Activated CD8-positive, alpha-beta memory T cell treated with anti-CD3 and anti-CD28 coated beads for 36 hours (primary cell): Measurements from ENCODE around the gene WNT3A. TPM values are rescaled to one million over a fixed set of nuclear protein-coding genes. Genes with fewer than 3 reads are reported as not detected.

Experiments
- CTCF ChIA-PET: fragments of 350-600 bp; sonication (Branson Sonifier 250); formaldehyde crosslinking; loops from one replicate; lab custom pipeline; 2021; ENCODE audit warnings: antibody characterized with exemption; lab: Charles Lee
- POLR2A ChIA-PET: fragments of 350-600 bp; sonication (Branson Sonifier 250); formaldehyde crosslinking; loops from one replicate; lab custom pipeline; 2021; ENCODE audit warnings: antibody characterized with exemption; lab: Charles Lee
- total RNA-seq, 2 experiments: library from RNA; stranded (reverse); gene quantifications; one replicate each; pipeline ENCODE4 v1.2.3, GENCODE V29; 2021

The WNT3A gene
- total RNA-seq, 2 experiments from 2014 or later: not detected

DNA sequence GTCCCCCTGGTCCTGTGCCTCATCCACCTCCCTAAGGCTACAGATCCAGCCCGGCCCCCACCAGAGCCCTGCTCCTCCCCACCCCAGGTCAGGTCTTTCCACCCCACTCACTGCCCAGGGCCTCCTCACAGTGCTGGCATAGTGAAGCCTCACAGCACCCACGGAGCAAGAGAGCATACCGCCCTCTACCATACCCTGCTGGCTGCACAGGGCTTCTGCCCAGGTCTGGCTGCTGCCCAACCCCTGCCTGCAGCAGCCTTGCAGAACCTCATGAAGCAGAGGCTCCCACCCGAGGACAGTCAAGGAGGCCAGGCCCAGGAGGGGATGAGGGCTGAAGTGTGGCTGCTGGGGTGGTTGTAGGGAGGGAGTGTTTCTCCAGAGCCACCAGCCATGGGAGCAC lies 56.0 kb downstream of the WNT3A start:
- POLR2A ChIA-PET: no interaction called here
- CTCF ChIA-PET: no interaction called here

DNA sequence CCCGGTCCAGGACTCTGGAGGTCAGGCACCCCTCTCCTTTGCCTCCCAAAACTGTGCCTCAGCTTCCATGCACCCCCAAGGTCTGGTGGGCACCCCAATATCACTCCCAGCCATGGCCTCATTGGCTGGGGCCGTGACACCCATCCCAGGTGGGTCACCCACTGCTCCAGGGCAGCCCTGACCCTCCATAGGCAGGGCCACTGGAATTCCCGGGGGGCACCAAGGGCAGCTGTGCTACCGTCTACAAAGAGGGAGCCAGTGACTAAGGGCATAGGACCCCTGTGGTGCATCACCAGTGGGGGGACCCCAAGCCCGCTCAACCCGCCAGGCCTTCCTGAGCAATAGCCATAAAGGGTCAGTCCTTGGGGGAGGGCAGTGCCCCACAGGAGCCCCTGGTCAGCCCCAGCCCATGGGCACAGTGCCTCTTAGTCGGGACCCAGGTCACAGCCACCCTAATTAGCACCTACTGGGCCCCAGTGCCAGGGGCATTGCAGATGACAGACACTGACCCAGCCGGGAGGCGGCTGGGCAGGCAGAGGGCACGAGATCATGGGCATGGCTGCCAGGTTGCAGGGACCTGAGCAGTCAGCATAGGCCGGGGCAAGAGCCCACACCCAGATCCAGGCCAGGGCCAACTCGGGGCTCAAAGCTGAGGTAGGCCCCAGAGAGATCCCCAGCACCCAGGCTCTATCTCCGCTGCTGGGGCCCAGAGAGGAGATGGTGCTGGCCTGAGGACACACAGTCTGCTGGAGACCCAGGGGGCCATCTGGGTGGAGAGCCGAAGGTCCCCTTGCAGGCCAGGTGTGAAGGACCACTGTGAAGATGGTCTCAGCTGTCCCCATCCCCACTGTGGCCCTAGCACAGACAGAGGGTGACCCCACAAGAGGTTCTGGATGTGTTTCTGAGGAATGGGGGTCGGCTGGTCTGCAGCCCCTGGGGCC lies 56.7 kb downstream of the WNT3A start:
- POLR2A ChIA-PET: no interaction called here

DNA sequence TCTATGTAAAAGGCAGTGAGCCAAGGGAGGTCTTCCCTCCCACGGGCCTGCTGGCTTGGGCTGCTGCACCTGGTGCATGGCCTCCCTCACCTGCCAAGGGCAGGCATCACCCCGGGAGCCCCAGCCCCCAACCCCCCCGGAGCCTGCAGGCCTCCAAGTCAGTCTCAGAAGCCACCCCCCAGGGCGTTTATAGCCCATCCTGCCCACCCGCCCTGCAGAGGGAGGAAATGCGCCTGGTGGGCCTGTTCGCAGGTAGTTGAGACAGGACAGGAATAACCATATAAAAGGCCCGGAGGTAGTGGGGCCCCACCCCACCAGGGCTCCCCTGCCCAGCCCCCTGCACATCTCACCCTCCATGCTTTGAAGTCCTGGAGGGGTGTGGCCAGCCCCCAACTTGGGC lies 57.5 kb downstream of the WNT3A start:
- ChIA-PET POLR2A (no interaction called here), CTCF (no interaction called here)

More for the DNA sequence above, 56.7 kb downstream of the WNT3A start:
- CTCF ChIA-PET: no interaction called here

DNA sequence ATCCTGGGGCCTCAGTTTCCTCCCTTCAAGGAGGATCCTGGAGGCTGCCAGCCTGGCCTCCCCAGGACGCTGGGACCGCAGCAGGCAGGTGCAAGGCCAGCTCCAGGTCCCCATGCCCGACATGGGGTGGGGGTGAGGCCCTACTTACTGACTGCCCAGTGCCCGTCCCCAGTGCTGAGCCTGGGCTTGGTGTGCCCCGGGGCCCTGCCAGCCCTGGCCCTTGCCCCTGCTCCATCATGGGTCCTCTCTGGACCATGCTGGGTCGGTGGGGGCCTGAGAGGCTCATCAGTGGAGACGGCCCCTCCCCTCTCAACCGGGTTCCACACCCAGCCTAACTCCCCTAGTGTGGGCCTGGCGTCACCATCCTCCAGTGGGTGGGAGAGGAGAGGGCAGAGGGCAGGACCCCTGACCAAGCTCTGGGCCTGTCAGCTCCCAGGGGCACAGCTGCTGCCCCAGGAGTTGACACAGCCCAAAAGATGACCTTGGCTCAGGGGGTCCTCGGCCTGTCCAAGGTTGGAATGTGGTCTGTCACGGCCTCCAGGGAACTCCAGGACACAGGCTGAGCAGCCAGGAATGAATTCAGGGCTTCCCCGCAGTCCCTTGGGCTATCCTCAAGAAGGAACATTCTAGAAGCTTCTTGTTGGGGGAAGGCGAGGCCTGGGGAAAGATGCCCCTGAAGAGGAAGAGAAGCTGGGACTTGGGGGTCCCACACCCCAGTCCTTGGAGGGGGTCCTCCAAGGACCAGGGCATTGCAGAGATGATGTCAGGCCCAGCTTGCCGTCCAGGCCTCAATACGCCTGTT lies 58.1 kb downstream of the WNT3A start:
- CTCF ChIA-PET: no interaction called here
- POLR2A ChIA-PET: no interaction called here

DNA sequence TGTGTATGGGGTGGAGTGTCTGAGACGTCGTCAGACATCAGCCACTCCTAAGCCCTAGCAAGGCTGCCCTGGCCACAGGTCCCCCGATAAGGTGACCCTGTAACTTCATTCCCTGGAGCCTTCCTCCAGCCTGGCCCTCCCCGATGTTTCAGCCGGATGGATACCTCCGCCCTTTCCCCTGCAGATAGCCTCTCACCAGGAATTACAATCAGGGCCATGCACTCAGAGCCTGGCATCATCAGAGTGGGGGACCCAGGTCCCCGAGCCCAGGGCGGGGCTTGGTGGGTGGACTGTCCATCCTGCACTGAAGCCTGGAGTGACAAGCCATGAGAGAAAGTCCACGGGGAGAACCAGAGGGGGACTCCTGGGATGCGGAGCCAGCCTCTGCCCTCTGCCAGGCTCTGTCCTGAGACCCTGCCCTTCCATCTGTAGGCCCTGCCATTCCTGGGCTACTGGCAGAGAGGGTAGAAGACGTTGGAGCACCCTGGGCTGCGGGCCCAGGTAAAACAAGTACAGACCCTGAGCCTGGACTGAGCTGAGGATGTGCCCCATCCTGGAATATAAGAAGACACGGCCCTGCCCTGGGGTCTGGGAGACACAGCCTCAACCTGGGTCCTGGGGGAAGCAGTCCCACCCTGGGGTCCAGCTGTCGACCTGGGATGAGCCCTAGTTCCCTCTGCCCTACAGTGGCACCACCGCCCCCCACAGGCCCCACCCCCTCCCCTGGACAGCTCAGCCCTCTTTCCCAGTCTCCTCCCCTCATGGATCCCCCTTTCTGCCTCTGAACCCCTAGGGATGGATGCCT lies 58.9 kb downstream of the WNT3A start:
- POLR2A ChIA-PET: no interaction called here
- CTCF ChIA-PET: no interaction called here

DNA sequence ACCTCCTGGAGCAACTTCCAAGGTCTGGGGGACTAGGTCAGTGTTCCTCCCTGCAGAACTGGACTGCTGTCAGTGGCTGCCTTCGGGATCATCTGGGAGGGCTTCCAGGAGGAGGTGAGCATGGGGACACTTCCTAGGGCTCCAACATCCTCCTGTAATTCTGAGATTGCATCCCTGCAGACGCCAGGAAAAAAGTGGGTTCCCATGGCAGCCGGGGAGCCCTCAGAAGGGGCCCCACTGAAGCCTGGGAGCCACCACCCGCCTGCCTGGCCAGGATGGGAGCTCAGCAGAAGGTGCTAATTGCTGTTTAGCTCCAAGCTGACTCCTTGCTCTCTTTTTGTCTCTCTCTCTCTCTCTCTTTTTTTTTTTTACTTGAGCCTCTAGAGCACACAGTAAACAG lies 59.6 kb downstream of the WNT3A start:
- CTCF ChIA-PET: no interaction called here
- POLR2A ChIA-PET: no interaction called here

DNA sequence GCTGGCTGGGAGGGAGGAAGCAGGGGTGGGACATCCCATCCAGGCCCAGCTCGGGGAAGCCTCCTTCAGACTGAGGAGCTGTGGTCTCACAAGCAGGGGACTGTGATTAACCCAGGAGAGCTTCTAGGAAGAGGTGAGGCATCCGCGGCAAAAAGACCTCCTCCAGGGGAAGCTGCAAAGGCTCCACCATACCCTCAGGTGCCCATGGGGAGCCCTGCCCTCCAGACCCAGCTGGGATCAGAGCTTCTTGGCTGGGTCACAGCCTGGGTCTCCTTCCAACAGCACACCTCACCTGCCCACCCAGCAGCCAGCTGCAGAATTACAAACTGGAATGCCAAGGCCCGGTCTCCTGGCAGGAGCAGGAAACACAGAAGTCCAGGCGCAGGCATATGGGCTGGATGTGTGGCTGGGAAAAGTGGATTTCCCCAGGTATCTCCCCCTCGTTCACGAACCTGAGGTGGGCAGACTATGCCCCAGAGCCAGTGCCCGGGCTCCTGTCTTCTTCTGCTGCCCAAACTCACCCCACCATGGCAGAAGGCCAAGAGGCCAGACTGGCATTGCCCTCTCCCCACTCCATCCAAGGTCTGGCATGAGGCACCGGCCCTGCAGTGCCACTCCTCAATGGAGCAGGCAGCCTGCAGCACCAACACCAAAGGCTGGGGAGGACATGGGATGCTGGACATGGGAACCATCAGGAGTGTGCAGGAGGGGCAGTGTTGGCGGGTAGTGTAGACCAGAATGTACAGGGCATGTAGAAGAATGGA lies 60.3 kb downstream of the WNT3A start:
- POLR2A ChIA-PET: no interaction called here
- CTCF ChIA-PET: no interaction called here

DNA sequence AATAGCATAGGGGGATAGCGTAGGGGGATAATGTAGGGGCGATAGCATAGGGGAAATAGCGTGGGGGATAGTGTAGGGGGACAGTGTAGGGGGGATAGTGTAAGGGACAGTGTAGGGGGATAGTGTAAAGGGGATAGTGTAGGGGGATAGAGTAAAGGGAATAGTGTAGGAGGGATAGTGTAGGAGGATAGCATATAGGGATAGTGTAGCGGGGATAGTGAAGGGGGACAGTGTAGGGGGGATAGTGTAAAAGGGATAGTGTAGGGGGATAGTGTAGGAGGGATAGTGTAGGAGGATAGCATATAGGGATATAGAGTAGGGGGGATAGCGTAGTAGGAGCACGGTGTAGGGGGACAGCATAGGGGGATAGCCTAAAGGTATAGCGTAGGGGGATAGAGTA lies 61.6 kb downstream of the WNT3A start:
- CTCF ChIA-PET: no interaction called here
- POLR2A ChIA-PET: no interaction called here

DNA sequence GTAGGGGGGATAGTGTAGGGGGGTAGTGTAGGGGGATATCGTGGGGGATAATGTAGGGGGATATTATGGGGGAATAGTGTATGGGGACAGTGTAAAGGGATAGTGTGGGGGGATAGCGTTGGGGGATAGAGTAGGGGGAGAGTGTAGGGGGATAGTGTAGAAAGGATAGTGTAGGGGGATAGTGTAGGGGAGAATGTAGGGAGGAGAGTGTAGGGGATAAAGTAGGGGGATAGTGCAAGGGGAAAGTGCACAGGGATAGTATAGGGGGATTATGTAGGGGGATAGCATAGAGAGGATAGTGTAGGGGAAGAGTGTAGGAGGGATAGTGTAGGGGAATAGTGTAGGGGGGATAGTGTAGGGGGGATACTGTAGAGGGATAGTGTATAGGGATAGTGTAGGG lies 63.4 kb downstream of the WNT3A start:
- CTCF ChIA-PET: no interaction called here
- POLR2A ChIA-PET: no interaction called here

DNA sequence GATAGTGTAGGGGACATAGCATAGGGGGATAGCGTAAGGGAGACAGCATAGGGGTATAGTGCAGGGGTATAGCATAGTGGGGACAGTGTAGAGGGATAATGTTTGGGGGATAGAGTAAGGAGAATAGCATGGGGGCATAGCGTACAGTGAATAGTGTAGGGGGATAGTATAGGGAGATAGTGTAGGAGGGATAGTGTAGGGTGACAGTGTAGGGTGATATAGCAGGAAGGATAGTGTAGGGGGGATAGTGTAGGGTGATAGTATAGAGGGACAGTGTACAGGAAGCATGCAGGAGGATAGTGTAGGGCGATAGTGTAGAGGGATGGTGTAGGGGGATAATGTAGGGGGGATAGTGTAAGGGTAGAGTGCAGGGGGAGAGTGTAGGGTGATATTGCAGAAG lies 64.1 kb downstream of the WNT3A start:
- ChIA-PET CTCF (no interaction called here), POLR2A (no interaction called here)

DNA sequence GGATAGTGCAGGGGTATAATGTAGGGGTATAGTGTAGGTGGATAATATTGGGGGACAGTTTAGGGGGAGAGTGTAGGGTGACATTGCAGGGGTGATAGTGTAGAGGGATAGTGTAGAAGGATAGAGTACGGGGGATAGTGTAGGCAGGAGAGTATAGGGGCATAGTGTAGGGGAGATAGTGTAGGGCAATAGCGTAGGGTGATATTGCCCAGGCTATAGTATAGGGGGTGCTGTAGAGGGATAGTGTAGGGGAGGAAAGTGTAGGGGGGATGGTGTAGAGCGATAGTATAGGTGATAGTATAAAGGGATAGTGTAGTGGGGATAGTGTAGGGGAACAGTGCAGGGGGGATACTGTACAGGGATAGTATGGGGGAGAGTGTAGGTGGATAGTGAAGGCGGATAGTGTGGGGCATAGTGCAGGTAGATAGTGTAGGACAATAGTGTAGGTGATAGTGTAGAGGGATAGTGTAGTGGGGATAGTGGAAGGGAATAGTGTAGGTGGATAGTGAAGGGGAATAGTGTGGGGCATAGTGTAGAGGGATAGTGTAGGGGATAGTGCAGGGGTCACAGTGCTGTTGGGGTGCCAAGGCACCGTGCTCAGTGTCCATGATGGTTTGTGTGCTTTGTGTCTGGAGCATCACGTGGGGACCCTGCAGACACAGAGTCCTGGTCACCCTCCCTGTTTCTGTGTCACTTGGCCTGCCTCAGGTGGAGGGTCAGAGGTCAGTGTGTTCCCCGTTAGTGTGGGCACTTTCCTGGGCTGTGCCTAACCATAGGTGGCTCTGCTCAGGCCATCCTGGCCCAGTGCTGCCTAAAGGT lies 65.2 kb downstream of the WNT3A start:
- ChIA-PET CTCF (no interaction called here), POLR2A (no interaction called here)

DNA sequence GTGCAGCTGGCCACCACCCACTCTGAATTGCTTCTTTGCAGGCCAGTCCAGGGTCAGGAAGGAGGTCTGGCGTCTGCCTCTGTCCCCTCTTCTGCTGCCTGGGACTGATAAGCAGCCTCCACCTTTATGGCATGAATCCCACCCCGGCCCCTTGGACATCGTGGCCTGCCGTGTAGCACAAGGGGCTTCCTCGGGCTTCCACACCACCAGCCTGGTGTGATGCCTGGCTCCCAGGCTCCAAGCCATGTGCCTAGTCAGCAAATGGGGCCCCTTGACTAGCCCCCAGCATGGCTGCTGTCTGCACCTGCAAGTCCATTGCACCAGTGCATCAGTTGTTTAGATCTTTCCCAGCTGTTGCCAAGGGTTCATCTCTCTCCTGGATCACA lies 65.9 kb downstream of the WNT3A start:
- CTCF ChIA-PET: no interaction called here

DNA sequence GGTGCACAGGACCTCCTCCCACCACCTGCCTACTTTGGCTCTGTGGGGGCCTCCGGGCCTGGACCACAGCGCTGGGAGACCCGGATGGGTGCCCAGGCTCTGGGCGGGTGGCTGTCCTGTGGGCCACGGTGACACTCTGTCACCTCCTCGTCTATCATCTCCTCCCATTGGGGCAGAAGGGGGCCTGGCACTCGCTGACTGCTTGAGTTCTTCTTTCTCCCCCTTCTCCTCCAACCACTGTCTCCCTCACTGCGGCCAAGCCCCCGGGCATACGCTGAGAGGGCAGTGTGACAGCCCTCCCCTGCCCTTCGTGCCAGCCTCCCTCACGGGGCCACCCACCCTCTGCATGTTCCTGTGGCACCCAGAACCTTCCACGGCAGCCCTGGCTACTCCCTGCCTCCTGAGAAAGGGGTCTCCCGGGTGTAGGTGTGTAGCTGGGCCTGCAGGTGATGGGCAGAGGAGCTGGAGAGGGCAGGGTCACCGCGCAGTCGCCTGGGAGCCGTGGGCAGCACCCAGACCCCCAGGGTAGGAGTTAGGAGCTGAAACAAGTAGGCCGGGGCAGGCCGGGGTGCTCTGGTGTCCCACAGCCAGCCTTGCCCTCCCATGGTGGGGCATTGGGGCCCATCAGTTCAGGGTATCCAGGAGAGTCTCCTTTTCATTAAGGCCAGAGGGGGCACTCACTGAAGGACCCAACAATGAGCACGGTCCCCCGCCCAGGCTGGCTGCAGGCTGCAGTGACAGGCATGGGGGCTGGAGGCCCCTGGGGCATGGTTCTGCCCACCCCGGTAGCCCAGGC lies 66.5 kb downstream of the WNT3A start:
- ChIA-PET CTCF (interaction anchor here (1.0 kb wide), 1 partner anchor 74 kb away, joined by 5 read pairs; no protein-coding TSS in a partner anchor), POLR2A (no interaction called here)

More for the DNA sequence above, 65.9 kb downstream of the WNT3A start:
- POLR2A ChIA-PET: no interaction called here

DNA sequence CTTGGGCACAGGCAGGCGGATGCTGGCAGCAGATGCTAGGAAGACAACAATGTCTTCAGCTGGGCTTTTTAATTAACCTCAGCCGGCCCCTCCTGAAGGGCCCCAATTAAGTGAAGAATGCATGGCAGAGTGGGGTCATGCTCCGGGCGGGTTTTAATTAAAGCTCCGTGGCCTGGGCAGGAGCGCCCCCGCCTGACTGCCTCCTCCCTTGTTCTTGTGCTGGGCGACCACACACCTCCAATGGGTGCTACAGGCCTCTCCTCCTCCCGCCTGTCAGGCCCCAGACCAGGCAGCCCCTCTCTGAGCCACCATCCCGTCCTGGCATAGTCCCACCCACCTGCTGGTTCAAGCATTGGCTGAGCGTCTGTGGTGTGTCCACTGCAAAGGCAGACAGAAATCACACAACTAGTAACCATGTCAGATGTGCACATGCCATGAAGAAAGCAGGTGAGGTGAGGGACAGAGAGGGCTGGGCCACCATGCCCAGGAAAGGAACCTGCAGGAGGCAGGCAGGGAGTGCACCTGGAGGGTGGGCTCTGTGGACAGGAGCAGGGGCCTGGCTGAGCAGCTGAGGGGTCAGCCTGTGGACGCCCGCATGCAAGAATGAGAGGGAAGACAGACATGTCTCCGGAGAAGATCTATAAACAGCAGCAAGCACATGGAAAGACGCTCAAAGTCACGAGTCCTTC lies 67.2 kb downstream of the WNT3A start:
- ChIA-PET CTCF (interaction anchor here (1.0 kb wide), 1 partner anchor 75 kb away, joined by 5 read pairs; no protein-coding TSS in a partner anchor), POLR2A (no interaction called here)

DNA sequence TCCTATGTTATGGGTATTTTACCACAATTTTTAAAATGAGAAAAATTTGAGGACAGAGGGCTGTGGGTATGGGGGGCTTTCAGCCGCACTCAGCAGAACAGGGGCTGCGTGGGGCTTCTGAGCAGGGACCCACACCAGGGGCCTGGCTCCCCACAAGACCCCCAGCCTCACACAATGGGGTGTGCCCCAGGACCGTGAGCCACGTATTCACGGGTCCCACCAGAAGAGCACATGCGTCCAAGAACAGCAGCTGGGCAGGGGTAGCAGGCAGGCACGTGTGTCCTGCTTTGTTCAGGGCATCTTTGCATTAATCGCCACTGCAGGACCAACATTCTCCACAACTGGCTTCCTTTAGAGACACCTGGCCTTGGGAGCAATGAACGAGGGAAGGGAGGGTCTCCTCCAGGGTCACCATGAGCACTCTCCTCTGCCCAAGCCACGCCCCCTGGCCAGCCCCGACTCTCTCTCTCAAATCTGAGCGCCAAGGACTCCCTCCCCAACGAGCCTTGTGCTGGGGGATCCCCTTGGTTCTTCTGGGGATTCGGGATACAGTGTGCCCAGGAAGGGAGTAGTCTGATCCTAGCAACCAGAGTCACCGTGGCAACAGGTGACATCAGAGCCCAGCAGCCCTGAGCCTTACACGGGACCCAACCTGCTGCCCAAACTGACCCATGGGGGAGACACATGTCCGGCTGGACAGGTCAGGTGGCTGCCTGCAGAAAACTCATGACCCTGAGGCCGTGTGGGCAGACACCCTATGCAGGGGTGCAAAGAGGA lies 68.3 kb downstream of the WNT3A start:
- POLR2A ChIA-PET: no interaction called here

DNA sequence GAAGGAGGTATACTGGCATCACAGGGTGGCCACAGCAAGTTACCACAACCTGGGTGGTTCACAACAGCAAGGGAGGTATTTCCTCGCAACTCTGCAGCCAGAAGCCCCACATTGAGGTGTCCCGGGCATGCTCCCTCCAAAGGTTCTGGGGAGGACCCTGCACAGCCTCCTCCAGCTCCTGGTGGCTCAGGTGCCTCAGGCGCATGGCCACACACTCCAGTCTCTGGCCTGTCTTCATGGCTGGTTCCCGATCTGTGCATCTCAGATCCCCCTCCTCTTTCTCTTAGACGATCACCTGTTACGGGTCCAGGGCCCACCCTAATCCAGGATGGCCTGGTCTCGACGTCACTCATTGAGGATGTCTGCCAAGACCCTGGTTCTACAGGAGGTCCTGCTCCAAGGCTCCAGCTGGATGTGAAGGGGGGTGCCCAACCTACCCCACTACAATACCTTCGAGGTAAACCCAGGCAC lies 69.0 kb downstream of the WNT3A start:
- CTCF ChIA-PET: no interaction called here
- POLR2A ChIA-PET: no interaction called here

More for the DNA sequence above, 68.3 kb downstream of the WNT3A start:
- CTCF ChIA-PET: no interaction called here
